RWPE2 (cell line): Measurements from ENCODE around the gene SH3D19.
"Not testable (repeated sequence)": the region's sequence is repeated elsewhere in the genome, so short reads cannot be mapped to it uniquely, and the experiment has no call there.

Experiments used
- ATAC-seq: fragments of 200-7000 bp; cut with Tn5 transposase; 3 replicates; pipeline ENCODE4 v1.9.1; 2021; ENCODE audit warnings: low read depth
- DNase-seq: peaks from one replicate; pipeline ENCODE4 v3.0.0-alpha.2; 2020; ENCODE audit warnings: low spot score
- H3K27ac ChIP-seq: fragments of 450-650 bp; 2 replicates; pipeline ENCODE4 v1.5.1; 2017; ENCODE audit warnings: mild to moderate bottlenecking; ENCODE audit not compliant: poor library complexity, severe bottlenecking
- H3K27me3 ChIP-seq: fragments of 250-450 bp; sonication (Bioruptor Pico); 2 replicates; pipeline ENCODE4 v1.5.1; 2021; ENCODE audit warnings: mild to moderate bottlenecking, moderate library complexity; ENCODE audit not compliant: insufficient read depth, poor library complexity, severe bottlenecking
- H3K36me3 ChIP-seq: fragments of 250-450 bp; sonication (Bioruptor Pico); 2 replicates; pipeline ENCODE4 v1.5.1; 2020; ENCODE audit warnings: low read depth, mild to moderate bottlenecking, moderate library complexity
- H3K4me1 ChIP-seq: fragments of 250-450 bp; sonication (Bioruptor Pico); 2 replicates; pipeline ENCODE4 v1.5.1; 2021; ENCODE audit warnings: mild to moderate bottlenecking, moderate library complexity; ENCODE audit not compliant: insufficient read depth, poor library complexity, severe bottlenecking
- H3K4me3 ChIP-seq: fragments of 250-450 bp; sonication (Bioruptor Pico); 2 replicates; pipeline ENCODE4 v1.5.1; 2021; ENCODE audit warnings: mild to moderate bottlenecking, moderate library complexity; ENCODE audit not compliant: severe bottlenecking
- H3K9me3 ChIP-seq: fragments of 250-450 bp; sonication (Bioruptor Pico); 2 replicates; pipeline ENCODE4 v1.5.1; 2021; ENCODE audit warnings: mild to moderate bottlenecking, moderate library complexity; ENCODE audit not compliant: severe bottlenecking
- CTCF ChIP-seq: fragments of 450-650 bp; IDR thresholded peaks from one replicate; pipeline ENCODE4 v1.5.1; 2017; ENCODE audit warnings: mild to moderate bottlenecking, moderate library complexity; ENCODE audit not compliant: poor library complexity, severe bottlenecking

Gene SH3D19

GRCh38 chr4:151143162-151143561 lies 182.2 kb downstream of the SH3D19 start:
- no peaks in the 10 kb centered on the region for H3K4me1 ChIP-seq
- ATAC-seq (no peak), DNase-seq (no peak)
- no peaks in the 10 kb centered on the region for H3K27me3 ChIP-seq
- no peaks in the 10 kb centered on the region for H3K9me3 ChIP-seq
- no peak for TF ChIP-seq CTCF
- H3K4me3 ChIP-seq: no peak overlapping the region
- no peak overlapping the region for H3K27ac ChIP-seq
- H3K36me3 ChIP-seq: peaks cover 64% of the 10 kb centered on the region

DNA sequence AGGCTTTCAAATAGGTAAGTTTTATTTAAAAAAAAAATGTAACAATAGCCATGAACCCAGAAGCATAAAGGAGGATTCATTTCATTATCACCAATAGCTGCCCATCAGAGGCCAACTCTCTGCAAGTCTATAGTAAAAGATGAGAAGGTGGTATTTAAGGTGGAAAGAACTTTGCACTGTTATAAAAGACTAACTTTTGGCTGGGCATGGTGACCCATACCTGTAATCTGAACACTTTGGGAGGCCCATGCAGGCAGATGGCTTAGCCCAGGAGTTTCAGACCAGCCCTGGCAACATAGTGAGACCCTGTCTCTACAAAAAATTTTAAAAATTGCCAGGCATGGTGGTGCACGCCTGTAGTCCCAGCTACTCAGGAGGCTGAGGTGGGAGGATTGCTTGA lies 182.6 kb downstream of the SH3D19 start:
- peaks cover 60% of the 10 kb centered on the region for H3K36me3 ChIP-seq
- ATAC-seq: no peak
- no peak for TF ChIP-seq CTCF

DNA sequence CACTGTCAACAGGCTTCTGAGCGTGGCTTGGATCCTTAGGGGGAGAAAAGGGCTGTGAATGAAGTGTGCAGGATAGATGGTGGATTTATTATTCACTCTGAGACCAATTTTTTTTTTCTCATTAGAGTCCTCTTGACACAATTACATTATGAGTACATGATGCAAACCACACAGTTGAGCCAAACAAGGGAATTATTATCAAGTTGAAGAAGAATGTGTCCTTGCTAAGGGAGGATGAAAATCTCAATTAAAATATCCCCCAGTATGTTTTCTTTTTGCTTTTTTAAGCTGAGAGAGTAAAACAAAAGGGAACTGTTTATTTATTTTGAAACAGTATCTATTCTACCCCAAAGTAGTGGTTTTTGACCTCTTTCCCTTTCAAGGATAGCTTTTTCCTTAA lies 185.6 kb downstream of the SH3D19 start:
- ATAC-seq: no peak

More for the DNA sequence above, 182.6 kb downstream of the SH3D19 start:
- no peak overlapping the region for H3K4me3 ChIP-seq
- no peak for DNase-seq
- no peaks in the 10 kb centered on the region for H3K4me1 ChIP-seq
- no peak overlapping the region for H3K27ac ChIP-seq
- no peaks in the 10 kb centered on the region for H3K9me3 ChIP-seq
- no peaks in the 10 kb centered on the region for H3K27me3 ChIP-seq

GRCh38 chr4:151136048-151136447 lies 189.4 kb downstream of the SH3D19 start:
- H3K9me3 ChIP-seq, H3K4me1 ChIP-seq, DNase-seq, ATAC-seq, H3K4me3 ChIP-seq, H3K27me3 ChIP-seq, H3K27ac ChIP-seq: not testable (repeated sequence)
- H3K36me3 ChIP-seq: peaks cover 54% of the 10 kb centered on the region

More for the DNA sequence above, 185.6 kb downstream of the SH3D19 start:
- Histone ChIP-seq H3K4me3 (no peak overlapping the region), H3K27ac (no peak overlapping the region), H3K4me1 (no peaks in the 10 kb centered on the region), H3K9me3 (no peaks in the 10 kb centered on the region), H3K27me3 (no peaks in the 10 kb centered on the region), H3K36me3 (peaks cover 54% of the 10 kb centered on the region)
- no peak for DNase-seq
- no peak for TF ChIP-seq CTCF

DNA sequence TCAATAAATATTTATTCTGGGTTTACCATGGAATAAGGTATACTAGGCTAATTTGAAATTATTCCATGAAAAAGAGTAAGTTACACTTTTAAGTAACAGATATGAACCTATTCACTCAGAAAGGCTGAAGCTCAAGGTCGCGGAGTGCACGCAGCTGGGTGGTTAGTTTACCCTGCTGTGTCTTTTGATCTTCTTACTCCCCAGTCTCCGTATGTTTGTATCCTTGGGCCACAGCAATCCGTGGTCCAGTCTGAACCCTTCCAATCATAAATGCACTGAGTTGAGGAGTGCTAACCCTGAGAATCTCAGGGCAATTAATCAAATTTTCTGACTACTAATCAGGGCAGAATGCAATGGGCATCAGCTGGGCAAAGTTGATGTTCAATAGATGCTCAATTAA lies 192.1 kb downstream of the SH3D19 start:
- no peak for TF ChIP-seq CTCF
- Histone ChIP-seq H3K27me3 (no peaks in the 10 kb centered on the region), H3K36me3 (peaks cover 53% of the 10 kb centered on the region), H3K4me1 (no peaks in the 10 kb centered on the region), H3K4me3 (no peak overlapping the region), H3K27ac (no peak overlapping the region), H3K9me3 (no peaks in the 10 kb centered on the region)
- ATAC-seq: no peak
- no peak for DNase-seq
